Astrocyte (in vitro differentiated cells and primary cell): ENCODE data around the gene EDRF1.

Experiments
- EZH2 ChIP-seq: IDR thresholded peaks from 2 replicates; pipeline ENCODE4 v1.6.1; 2012; ENCODE audit warnings: mild to moderate bottlenecking, low read length, inconsistent platforms; ENCODE audit not compliant: insufficient read depth
- TF ChIP-seq, protein P1 (sequence below): IDR thresholded peaks from 2 replicates; pipeline ENCODE4 v1.5.1; 2011; ENCODE audit warnings: low read depth, mild to moderate bottlenecking, inconsistent platforms, low read length, moderate library complexity; ENCODE audit not compliant: insufficient read depth

DNA sequence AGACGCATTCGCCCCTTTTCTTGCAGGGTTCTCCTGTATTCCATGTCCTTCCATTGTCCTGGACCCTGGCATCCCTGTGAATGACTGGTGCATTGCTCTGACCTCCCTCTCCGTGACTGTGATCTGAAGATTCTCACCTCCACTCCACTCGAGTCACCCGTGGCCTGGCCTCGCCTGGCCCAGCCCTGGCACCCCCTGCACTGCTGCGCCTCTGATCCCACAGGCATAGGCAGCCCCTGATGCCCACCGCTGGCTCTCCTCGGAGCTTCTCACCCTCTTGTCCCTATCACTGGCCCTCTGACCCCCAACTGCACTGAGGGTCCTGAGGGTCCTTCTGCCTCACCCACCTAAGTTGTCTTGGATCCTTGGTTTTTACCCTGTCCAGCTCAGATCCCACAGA lies 58.3 kb downstream of the EDRF1 start:
- no peak for TF ChIP-seq EZH2
- TF ChIP-seq, protein P1, sequence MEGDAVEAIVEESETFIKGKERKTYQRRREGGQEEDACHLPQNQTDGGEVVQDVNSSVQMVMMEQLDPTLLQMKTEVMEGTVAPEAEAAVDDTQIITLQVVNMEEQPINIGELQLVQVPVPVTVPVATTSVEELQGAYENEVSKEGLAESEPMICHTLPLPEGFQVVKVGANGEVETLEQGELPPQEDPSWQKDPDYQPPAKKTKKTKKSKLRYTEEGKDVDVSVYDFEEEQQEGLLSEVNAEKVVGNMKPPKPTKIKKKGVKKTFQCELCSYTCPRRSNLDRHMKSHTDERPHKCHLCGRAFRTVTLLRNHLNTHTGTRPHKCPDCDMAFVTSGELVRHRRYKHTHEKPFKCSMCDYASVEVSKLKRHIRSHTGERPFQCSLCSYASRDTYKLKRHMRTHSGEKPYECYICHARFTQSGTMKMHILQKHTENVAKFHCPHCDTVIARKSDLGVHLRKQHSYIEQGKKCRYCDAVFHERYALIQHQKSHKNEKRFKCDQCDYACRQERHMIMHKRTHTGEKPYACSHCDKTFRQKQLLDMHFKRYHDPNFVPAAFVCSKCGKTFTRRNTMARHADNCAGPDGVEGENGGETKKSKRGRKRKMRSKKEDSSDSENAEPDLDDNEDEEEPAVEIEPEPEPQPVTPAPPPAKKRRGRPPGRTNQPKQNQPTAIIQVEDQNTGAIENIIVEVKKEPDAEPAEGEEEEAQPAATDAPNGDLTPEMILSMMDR = no peak
